PC-9 (cell line): Measurements from ENCODE around the gene DNAJC18. TPM values are rescaled to one million over a fixed set of nuclear protein-coding genes. Genes with fewer than 3 reads are reported as not detected.

Experiments
- BruUV-seq: library from RNA; stranded (reverse); fragments of 400-500 nt; replicated peaks from 2 replicates; lab custom pipeline; 2021; lab: Mats Ljungman, UMichigan
- CTCF ChIA-PET: fragments of 300-600 bp; sonication (Branson Sonifier 250); formaldehyde crosslinking; loops from one replicate; lab custom pipeline; 2022; ENCODE audit warnings: antibody characterized with exemption; lab: Charles Lee
- POLR2A ChIA-PET: fragments of 300-600 bp; sonication (Branson Sonifier 250); formaldehyde crosslinking; loops from one replicate; lab custom pipeline; 2022; ENCODE audit warnings: antibody characterized with exemption; ENCODE audit not compliant: unreplicated experiment; lab: Charles Lee
- DNase-seq, 2 experiments: peaks; one replicate each; pipeline versions ENCODE4 v3.0.0 to v3.0.0-alpha.2; 2015 to 2022; ENCODE audit warnings: mixed read lengths in 1 of 2
- H2AFZ ChIP-seq: fragments of 200-600 bp; sonication (generic); 2 replicates; pipeline ENCODE4 v1.8.1; 2017; ENCODE audit warnings: antibody characterized with exemption
- H3F3A ChIP-seq: fragments of 200-600 bp; sonication (generic); 2 replicates; pipeline ENCODE4 v1.8.1; 2017; ENCODE audit warnings: antibody characterized with exemption, mild to moderate bottlenecking, low read depth; ENCODE audit not compliant: insufficient read depth
- H3K27ac ChIP-seq: fragments of 200-600 bp; sonication (generic); 2 replicates; pipeline ENCODE4 v1.6.1; 2016; ENCODE audit warnings: mixed run types
- H3K27me3 ChIP-seq: fragments of 200-600 bp; sonication (generic); 2 replicates; pipeline ENCODE4 v1.6.1; 2016; ENCODE audit warnings: low read depth, mixed run types; ENCODE audit not compliant: insufficient read depth
- H3K36me3 ChIP-seq: fragments of 200-600 bp; sonication (generic); 2 replicates; pipeline ENCODE4 v1.6.1; 2016; ENCODE audit warnings: low read depth, mixed run types
- H3K4me1 ChIP-seq: fragments of 200-600 bp; sonication (generic); replicated peaks from 2 replicates; pipeline ENCODE4 v1.6.1; 2016; ENCODE audit warnings: mixed run types; ENCODE audit not compliant: insufficient read depth
- H3K4me2 ChIP-seq: fragments of 200-600 bp; sonication (generic); 2 replicates; pipeline ENCODE4 v1.6.1; 2017; ENCODE audit warnings: mixed run types
- H3K4me3 ChIP-seq: fragments of 200-600 bp; sonication (generic); 2 replicates; pipeline ENCODE4 v1.6.1; 2016; ENCODE audit warnings: mixed run types
- H3K79me2 ChIP-seq: fragments of 200-600 bp; sonication (generic); 2 replicates; pipeline ENCODE4 v1.6.1; 2017; ENCODE audit warnings: low read depth, mixed run types
- H3K9me2 ChIP-seq: fragments of 200-600 bp; sonication (generic); 2 replicates; pipeline ENCODE4 v1.8.1; 2017; ENCODE audit warnings: mild to moderate bottlenecking; ENCODE audit not compliant: insufficient read depth
- H3K9me3 ChIP-seq: fragments of 200-600 bp; sonication (generic); 2 replicates; pipeline ENCODE4 v1.8.1; 2016; ENCODE audit warnings: low read depth; ENCODE audit not compliant: insufficient read depth
- H4K20me1 ChIP-seq: fragments of 200-600 bp; sonication (generic); 2 replicates; pipeline ENCODE4 v1.8.1; 2017; ENCODE audit not compliant: insufficient read depth
- CTCF ChIP-seq: fragments of 200-600 bp; sonication (generic); conservative IDR thresholded peaks from 2 replicates; pipeline ENCODE4 v1.6.1; 2017; ENCODE audit warnings: mixed run types, antibody characterized with exemption, mild to moderate bottlenecking, moderate library complexity
- EZH2 ChIP-seq: fragments of 200-600 bp; sonication (generic); IDR thresholded peaks from 2 replicates; pipeline ENCODE4 v1.8.0; 2017; ENCODE audit warnings: antibody characterized with exemption, low read depth
- intact Hi-C: fragments of 100-400 bp; cut with micrococcal nuclease; formaldehyde crosslinking; loops from one replicate; pipeline ENCODE4 v1.10.0; 2022; ENCODE audit not compliant: unreplicated experiment
- total RNA-seq: library from RNA; stranded (reverse); gene quantifications from 2 replicates; pipeline ENCODE4 v1.2.3, GENCODE V29; 2021

Gene DNAJC18
- total RNA-seq, 1 experiment from 2014 or later: 8.9 TPM

GRCh38 chr5:139374909-139375308, 64.4 kb downstream of the DNAJC18 start:
- H3K4me2 ChIP-seq: no peak overlapping the region
- CTCF ChIA-PET: no interaction called here
- no TSS peak for BruUV-seq

GRCh38 chr5:139371482-139372435, 67.6 kb downstream of the DNAJC18 start:
- peaks cover 49% of the 10 kb centered on the region for H3F3A ChIP-seq
- H3K4me1 ChIP-seq: peaks cover 33% of the 10 kb centered on the region
- peaks cover 6% of the 10 kb centered on the region; the same call in 1 of the 2 replicates for H4K20me1 ChIP-seq
- H3K79me2 ChIP-seq: no peaks in the 10 kb centered on the region
- peaks cover 14% of the 10 kb centered on the region; the same call in 1 of the 2 replicates for H3K36me3 ChIP-seq
- BruUV-seq: no TSS peak
- ChIA-PET CTCF (interaction anchor here (0.5 kb wide), 1 partner anchor 125 kb away, joined by 6 read pairs; no protein-coding TSS in a partner anchor), POLR2A (no interaction called here)
- no peak overlapping the region for H2AFZ ChIP-seq
- no peak for DNase-seq
- TF ChIP-seq EZH2 (no peak), CTCF (no peak)
- no peaks in the 10 kb centered on the region for H3K9me2 ChIP-seq
- no peaks in the 10 kb centered on the region for H3K9me3 ChIP-seq
- no peaks in the 10 kb centered on the region for H3K27me3 ChIP-seq
- H3K4me3 ChIP-seq: no peak overlapping the region
- H3K27ac ChIP-seq: no peak overlapping the region
- intact Hi-C loops: no loop called here
- no peak overlapping the region for H3K4me2 ChIP-seq

More at GRCh38 chr5:139374909-139375308, 64.4 kb downstream of the DNAJC18 start:
- TF ChIP-seq CTCF (no peak), EZH2 (no peak)
- Histone ChIP-seq H3K4me1 (peaks cover 33% of the 10 kb centered on the region), H4K20me1 (no peaks in the 10 kb centered on the region), H3K27ac (no peak overlapping the region), H3K27me3 (no peaks in the 10 kb centered on the region), H3K4me3 (no peak overlapping the region), H3K9me3 (no peaks in the 10 kb centered on the region), H3K79me2 (no peaks in the 10 kb centered on the region), H3K9me2 (no peaks in the 10 kb centered on the region), H3F3A (peaks cover 41% of the 10 kb centered on the region), H3K36me3 (peaks cover 14% of the 10 kb centered on the region; the same call in 1 of the 2 replicates), H2AFZ (no peak overlapping the region)
- POLR2A ChIA-PET: no interaction called here
- intact Hi-C loops: no loop called here
- DNase-seq: no peak

GRCh38 chr5:139369181-139369580, 70.1 kb downstream of the DNAJC18 start:
- peaks cover 25% of the 10 kb centered on the region for H3K36me3 ChIP-seq
- BruUV-seq: no TSS peak
- CTCF ChIA-PET: interaction anchor here (0.7 kb wide), 1 partner anchor 397 kb away, joined by 3 read pairs; no protein-coding TSS in a partner anchor
- H3K4me1 ChIP-seq: peaks cover 26% of the 10 kb centered on the region
- H2AFZ ChIP-seq: no peak overlapping the region
- H3K27me3 ChIP-seq: no peaks in the 10 kb centered on the region
- DNase-seq: no peak
- intact Hi-C loops: loop anchor here (5.0 kb wide), 1 partner anchor 802 kb away; no protein-coding TSS in a partner anchor
- no peaks in the 10 kb centered on the region for H3K79me2 ChIP-seq
- H3K27ac ChIP-seq: no peak overlapping the region
- TF ChIP-seq EZH2: no peak
- TF ChIP-seq CTCF: no peak
- H3K4me3 ChIP-seq: no peak overlapping the region
- POLR2A ChIA-PET: no interaction called here
- H3F3A ChIP-seq: peaks cover 46% of the 10 kb centered on the region
- no peaks in the 10 kb centered on the region for H3K9me2 ChIP-seq
- no peak overlapping the region for H3K4me2 ChIP-seq
- no peaks in the 10 kb centered on the region for H3K9me3 ChIP-seq
- peaks cover 8% of the 10 kb centered on the region; the same call in 1 of the 2 replicates for H4K20me1 ChIP-seq
